GM18499 (cell line): ENCODE data around the gene CCRL2.
"Not testable (repeated sequence)": the region's sequence is repeated elsewhere in the genome, so short reads cannot be mapped to it uniquely, and the experiment has no call there.

Source experiments
- ATAC-seq: cut with Tn5 transposase; IDR thresholded peaks from one replicate; pipeline ENCODE4 v1.9.1; 2021; ENCODE audit warnings: moderate number of reproducible peaks; ENCODE audit not compliant: insufficient read depth, unreplicated experiment

Gene CCRL2

GRCh38 chr3:46401579-46401978 lies 5.5 kb upstream of the CCRL2 start:
- ATAC-seq = no peak

- ATAC-seq = not testable (repeated sequence)
Observed at GRCh38 chr3:46402902-46403301, 4.2 kb upstream of the CCRL2 start.

GRCh38 chr3:46405301-46406019 lies 1.6 kb upstream of the CCRL2 start:
- ATAC-seq = no peak

GRCh38 chr3:46406443-46406787 lies 644 bp upstream of the CCRL2 start:
- no peak for ATAC-seq

- no peak for ATAC-seq
Observed at GRCh38 chr3:46407970-46408369, 911 bp downstream of the CCRL2 start.

GRCh38 chr3:46408853-46409252 lies 1.8 kb downstream of the CCRL2 start:
- ATAC-seq = no peak

GRCh38 chr3:46409739-46410489 lies 2.9 kb downstream of the CCRL2 start:
- ATAC-seq = no peak

GRCh38 chr3:46410669-46411068 lies 3.6 kb downstream of the CCRL2 start:
- ATAC-seq = no peak

- no peak for ATAC-seq
Observed at GRCh38 chr3:46411271-46411670, 4.2 kb downstream of the CCRL2 start.

- no peak for ATAC-seq
Observed at GRCh38 chr3:46412786-46413298, 5.8 kb downstream of the CCRL2 start.

- no peak for ATAC-seq
Observed at GRCh38 chr3:46413951-46414350, 6.9 kb downstream of the CCRL2 start.

GRCh38 chr3:46414739-46415138 lies 7.7 kb downstream of the CCRL2 start:
- no peak for ATAC-seq

- ATAC-seq = no peak
Observed at GRCh38 chr3:46416125-46416810, 9.2 kb downstream of the CCRL2 start.

GRCh38 chr3:46416811-46417510 lies 9.9 kb downstream of the CCRL2 start:
- ATAC-seq = no peak

- ATAC-seq = no peak
Observed at GRCh38 chr3:46417841-46418611, 11.0 kb downstream of the CCRL2 start.

GRCh38 chr3:46419816-46420215 lies 12.8 kb downstream of the CCRL2 start:
- ATAC-seq = no peak

GRCh38 chr3:46420931-46421330 lies 13.9 kb downstream of the CCRL2 start:
- no peak for ATAC-seq

- no peak for ATAC-seq
Observed at GRCh38 chr3:46422617-46423016, 15.6 kb downstream of the CCRL2 start.

- no peak for ATAC-seq
Observed at GRCh38 chr3:46423588-46423987, 16.5 kb downstream of the CCRL2 start.

- not testable (repeated sequence) for ATAC-seq
Observed at GRCh38 chr3:46426476-46426875, 19.4 kb downstream of the CCRL2 start.
